H9 (cell line): ENCODE measurements around the gene DNAJC22. TPM values are rescaled to one million over a fixed set of nuclear protein-coding genes. Genes with fewer than 3 reads are reported as not detected.

Source experiments
- DNase-seq: peaks from one replicate; pipeline ENCODE4 v3.0.0-alpha.2; 2017
- H2AFZ ChIP-seq: one replicate; pipeline ENCODE4 v1.6.1; 2013; ENCODE audit warnings: mild to moderate bottlenecking, low read length, control low read depth, moderate library complexity
- H2AK5ac ChIP-seq: 2 replicates; pipeline ENCODE4 v1.6.1; 2013; ENCODE audit warnings: low read length, control low read depth, mixed read lengths; ENCODE audit not compliant: insufficient read length
- H2BK120ac ChIP-seq: one replicate; pipeline ENCODE4 v1.6.1; 2013; ENCODE audit warnings: low read depth, mild to moderate bottlenecking, low read length, control low read depth, inconsistent platforms; ENCODE audit not compliant: poor library complexity, severe bottlenecking
- H2BK12ac ChIP-seq: 2 replicates; pipeline ENCODE4 v1.6.1; 2013; ENCODE audit warnings: low read length, control low read depth, mixed read lengths, low read depth; ENCODE audit not compliant: insufficient read length
- H2BK15ac ChIP-seq: 2 replicates; pipeline ENCODE4 v1.6.1; 2013; ENCODE audit warnings: low read depth, low read length, control low read depth
- H2BK20ac ChIP-seq: one replicate; pipeline ENCODE4 v1.6.1; 2013; ENCODE audit warnings: low read depth, mild to moderate bottlenecking, low read length, control low read depth, inconsistent platforms; ENCODE audit not compliant: poor library complexity, severe bottlenecking
- H2BK5ac ChIP-seq: 2 replicates; pipeline ENCODE4 v1.6.1; 2013; ENCODE audit warnings: low read length, control low read depth, mixed read lengths; ENCODE audit not compliant: insufficient read length
- H3K14ac ChIP-seq: 2 replicates; pipeline ENCODE4 v1.6.1; 2013; ENCODE audit warnings: low read length, control low read depth; ENCODE audit not compliant: insufficient read depth
- H3K18ac ChIP-seq: 2 replicates; pipeline ENCODE4 v1.6.1; 2013; ENCODE audit warnings: low read depth, mild to moderate bottlenecking, mixed read lengths, low read length, control low read depth; ENCODE audit not compliant: insufficient read length
- H3K23ac ChIP-seq: 2 replicates; pipeline ENCODE4 v1.6.1; 2013; ENCODE audit warnings: low read length, control low read depth, mixed read lengths, low read depth; ENCODE audit not compliant: insufficient read length
- H3K23me2 ChIP-seq: 2 replicates; pipeline ENCODE4 v1.6.1; 2013; ENCODE audit warnings: low read depth, mild to moderate bottlenecking, mixed read lengths, low read length, control low read depth; ENCODE audit not compliant: insufficient read length, poor library complexity, severe bottlenecking
- H3K27ac ChIP-seq: 2 replicates; pipeline ENCODE4 v1.5.1; 2013; ENCODE audit warnings: low read length, control low read depth, mixed read lengths, low read depth; ENCODE audit not compliant: insufficient read length
- H3K27me3 ChIP-seq: 2 replicates; pipeline ENCODE4 v1.6.1; 2013; ENCODE audit warnings: low read length, control low read depth, inconsistent platforms; ENCODE audit not compliant: insufficient read depth
- H3K4ac ChIP-seq: 2 replicates; pipeline ENCODE4 v1.6.1; 2013; ENCODE audit warnings: low read depth, mild to moderate bottlenecking, control low read depth, inconsistent platforms, low read length, moderate library complexity
- H3K4me1 ChIP-seq: 2 replicates; pipeline ENCODE4 v1.6.1; 2013; ENCODE audit warnings: low read length, control low read depth, inconsistent platforms; ENCODE audit not compliant: insufficient read depth
- H3K4me2 ChIP-seq: 2 replicates; pipeline ENCODE4 v1.6.1; 2013; ENCODE audit warnings: low read length, control low read depth, mixed read lengths; ENCODE audit not compliant: insufficient read length, insufficient read depth
- H3K56ac ChIP-seq: 2 replicates; pipeline ENCODE4 v1.6.1; 2013; ENCODE audit warnings: low read depth, mild to moderate bottlenecking, mixed read lengths, low read length, control low read depth; ENCODE audit not compliant: insufficient read length
- H3K79me1 ChIP-seq: 2 replicates; pipeline ENCODE4 v1.6.1; 2013; ENCODE audit warnings: low read depth, mild to moderate bottlenecking, moderate library complexity, low read length, control low read depth, inconsistent platforms; ENCODE audit not compliant: insufficient read depth, poor library complexity, severe bottlenecking
- H3K79me2 ChIP-seq: 2 replicates; pipeline ENCODE4 v1.6.1; 2013; ENCODE audit warnings: low read length, control low read depth, inconsistent platforms; ENCODE audit not compliant: insufficient read depth
- H3K9ac ChIP-seq: 2 replicates; pipeline ENCODE4 v1.6.1; 2013; ENCODE audit warnings: low read length, control low read depth, mixed read lengths; ENCODE audit not compliant: insufficient read length; ENCODE audit errors: extremely low read depth
- H3K9me3 ChIP-seq: one replicate; pipeline ENCODE4 v1.6.1; 2013; ENCODE audit warnings: low read depth, low read length, inconsistent platforms; ENCODE audit not compliant: control insufficient read depth
- H3T11ph ChIP-seq: one replicate; pipeline ENCODE4 v1.6.1; 2013; ENCODE audit warnings: mild to moderate bottlenecking, low read length, control low read depth, inconsistent platforms
- H4K20me1 ChIP-seq: one replicate; pipeline ENCODE4 v1.6.1; 2013; ENCODE audit not compliant: control insufficient read depth, insufficient read length, insufficient read depth
- H4K5ac ChIP-seq: 2 replicates; pipeline ENCODE4 v1.6.1; 2013; ENCODE audit warnings: low read depth, mild to moderate bottlenecking, mixed read lengths, low read length, control low read depth; ENCODE audit not compliant: insufficient read length
- H4K8ac ChIP-seq: replicated peaks from 2 replicates; pipeline ENCODE4 v1.6.1; 2013; ENCODE audit warnings: low read length, control low read depth, mixed read lengths, low read depth; ENCODE audit not compliant: insufficient read length
- H4K91ac ChIP-seq: 2 replicates; pipeline ENCODE4 v1.6.1; 2013; ENCODE audit warnings: low read depth, mild to moderate bottlenecking, moderate library complexity, mixed read lengths, low read length, control low read depth; ENCODE audit not compliant: insufficient read length
- H3K27ac Mint-ChIP-seq, 3 experiments: 2 replicates in 2 of 3; 3 replicates in 1 of 3; pipeline ENCODE4 v1.8.0; 2020 to 2021; ENCODE audit warnings: mixed read lengths in 3 of 3, mild to moderate bottlenecking in 1 of 3, moderate library complexity in 1 of 3
- H3K27me3 Mint-ChIP-seq: 2 replicates; pipeline ENCODE4 v1.8.0; 2021; ENCODE audit warnings: low read depth, mild to moderate bottlenecking, moderate library complexity, mixed read lengths
- H3K36me3 Mint-ChIP-seq, 3 experiments: 2 replicates in 2 of 3; 3 replicates in 1 of 3; pipeline ENCODE4 v1.8.0; 2020 to 2021; ENCODE audit warnings: low read depth in 3 of 3, mixed read lengths in 3 of 3; ENCODE audit not compliant: insufficient read depth in 1 of 3
- H3K4me1 Mint-ChIP-seq, 2 experiments: 2 replicates each; pipeline ENCODE4 v1.8.0; 2020; ENCODE audit warnings: mixed read lengths in 2 of 2
- H3K4me3 Mint-ChIP-seq, 2 experiments: 2 replicates in 1 of 2; 3 replicates in 1 of 2; pipeline ENCODE4 v1.8.0; 2020 to 2021; ENCODE audit warnings: mild to moderate bottlenecking in 2 of 2, mixed read lengths in 2 of 2, moderate library complexity in 1 of 2
- H3K9me3 Mint-ChIP-seq, 2 experiments: 2 replicates in 1 of 2; 3 replicates in 1 of 2; pipeline ENCODE4 v1.8.0; 2020; ENCODE audit warnings: mild to moderate bottlenecking in 2 of 2, mixed read lengths in 2 of 2, moderate library complexity in 1 of 2
- WGBS: extraction: QIAGEN DNeasy Blood & Tissue Kit; methylation state at CpG from one replicate; pipeline ENCODE4 v1.1.7; 2013; ENCODE audit warnings: missing lambda C conversion rate, low lambda C conversion rate, mixed read lengths; ENCODE audit not compliant: insufficient read length; ENCODE audit errors: extremely low coverage; 5-methylcytosine and 5-hydroxymethylcytosine counted together
- total RNA-seq: library from RNA; stranded (reverse); gene quantifications from 2 replicates; pipeline ENCODE4 v1.2.1, GENCODE V29; 2021
- TF ChIP-seq, protein P1 (sequence below): fragments of 200-600 bp; sonication (generic); conservative IDR thresholded peaks from 3 replicates; pipeline ENCODE4 v1.8.0; 2021; ENCODE audit warnings: antibody characterized with exemption, mild to moderate bottlenecking

Gene DNAJC22
- total RNA-seq, 1 experiment from 2014 or later, result 3.2 TPM

GRCh38 chr12:49322367-49322707 lies 24.4 kb upstream of the DNAJC22 start:
- Mint-ChIP-seq H3K27ac (peak overlapping the region; percentile 77 to 97 (median 95); a peak in 6 of 7 replicates), H3K27me3 (peaks cover 6% of the 10 kb centered on the region), H3K4me3 (peak overlapping the region; percentile 100), H3K9me3 (no peaks in the 10 kb centered on the region), H3K4me1 (peaks cover 10 to 21% of the 10 kb centered on the region in 2 experiments), H3K36me3 (peaks cover 8 to 34% (median 23%) of the 10 kb centered on the region in 3 experiments; a peak in 6 of 7 replicates)
- H3K4ac ChIP-seq, result no peak overlapping the region
- no peaks in the 10 kb centered on the region for H3K4me1 ChIP-seq
- peak overlapping the region; percentile 99 for H3K4me2 ChIP-seq
- no peak overlapping the region for H2BK20ac ChIP-seq
- no peak overlapping the region for H2AFZ ChIP-seq
- no CpG with 5 or more reads among the region's 12 CpGs for WGBS
- H4K8ac ChIP-seq, result no peak overlapping the region
- peak overlapping the region; percentile 70 for H3K9ac ChIP-seq
- H3K18ac ChIP-seq, result peak overlapping the region; percentile 73
- TF ChIP-seq, protein P1, sequence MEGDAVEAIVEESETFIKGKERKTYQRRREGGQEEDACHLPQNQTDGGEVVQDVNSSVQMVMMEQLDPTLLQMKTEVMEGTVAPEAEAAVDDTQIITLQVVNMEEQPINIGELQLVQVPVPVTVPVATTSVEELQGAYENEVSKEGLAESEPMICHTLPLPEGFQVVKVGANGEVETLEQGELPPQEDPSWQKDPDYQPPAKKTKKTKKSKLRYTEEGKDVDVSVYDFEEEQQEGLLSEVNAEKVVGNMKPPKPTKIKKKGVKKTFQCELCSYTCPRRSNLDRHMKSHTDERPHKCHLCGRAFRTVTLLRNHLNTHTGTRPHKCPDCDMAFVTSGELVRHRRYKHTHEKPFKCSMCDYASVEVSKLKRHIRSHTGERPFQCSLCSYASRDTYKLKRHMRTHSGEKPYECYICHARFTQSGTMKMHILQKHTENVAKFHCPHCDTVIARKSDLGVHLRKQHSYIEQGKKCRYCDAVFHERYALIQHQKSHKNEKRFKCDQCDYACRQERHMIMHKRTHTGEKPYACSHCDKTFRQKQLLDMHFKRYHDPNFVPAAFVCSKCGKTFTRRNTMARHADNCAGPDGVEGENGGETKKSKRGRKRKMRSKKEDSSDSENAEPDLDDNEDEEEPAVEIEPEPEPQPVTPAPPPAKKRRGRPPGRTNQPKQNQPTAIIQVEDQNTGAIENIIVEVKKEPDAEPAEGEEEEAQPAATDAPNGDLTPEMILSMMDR, result no peak
- H3K79me1 ChIP-seq, result peaks cover 3% of the 10 kb centered on the region
- peaks cover 7% of the 10 kb centered on the region for H3K23me2 ChIP-seq
- H3K9me3 ChIP-seq, result no peaks in the 10 kb centered on the region
- no peak overlapping the region for H2AK5ac ChIP-seq
- H4K91ac ChIP-seq, result no peak overlapping the region
- no peak for DNase-seq
- no peak overlapping the region for H2BK5ac ChIP-seq
- no peak overlapping the region for H4K5ac ChIP-seq
- no peaks in the 10 kb centered on the region for H3K27me3 ChIP-seq
- no peak overlapping the region for H3K27ac ChIP-seq
- no peaks in the 10 kb centered on the region; the same call in 1 of the 2 replicates for H3K79me2 ChIP-seq
- no peaks in the 10 kb centered on the region for H4K20me1 ChIP-seq
- no peak overlapping the region for H2BK120ac ChIP-seq
- no peak overlapping the region for H3K14ac ChIP-seq
- no peak overlapping the region for H2BK12ac ChIP-seq
- no peak overlapping the region for H2BK15ac ChIP-seq
- no peak overlapping the region for H3T11ph ChIP-seq
- H3K23ac ChIP-seq, result no peak overlapping the region
- H3K56ac ChIP-seq, result no peak overlapping the region
